T-helper 1 cell (primary cell): ENCODE results near the gene DENND11.
A peak's percentile ranks its signal among the peaks of the same experiment; 100 is the strongest.

Experiments used
- DNase-seq, 5 donors: peaks; one replicate each; pipeline ENCODE4 v3.0.0-alpha.2; 2012 to 2020
- total RNA-seq, 4 donors: gene quantifications; one replicate each; lab custom pipeline; 2026; lab: John Stamatoyannopoulos, UW

Gene DENND11
- 121 to 177 (median 164) reads per million in 4 donors for total RNA-seq

- DNase-seq = peak; percentile 35 to 68 (median 47)
Observed at GRCh38 chr7:141702047-141702567, at the start of gene DENND11. Gene DENND11, minus strand, starts transcription at chr7:141702166. Its CDS starts 13 bp downstream, at chr7:141702153.

- no peak for DNase-seq
Observed at GRCh38 chr7:141748396-141748795, 46.4 kb upstream of the DENND11 start.

GRCh38 chr7:141744131-141744530 is 42.2 kb upstream of the DENND11 start:
- no peak for DNase-seq

GRCh38 chr7:141742229-141742628 is 40.3 kb upstream of the DENND11 start:
- no peak for DNase-seq

GRCh38 chr7:141739250-141739649 is 37.3 kb upstream of the DENND11 start:
- DNase-seq = no peak

GRCh38 chr7:141738592-141739013 is 36.6 kb upstream of the DENND11 start:
- no peak for DNase-seq

- DNase-seq = peak; percentile 77 to 97 (median 86)
Observed at GRCh38 chr7:141737836-141738591, 36.0 kb upstream of the DENND11 start, which contains the start of gene SSBP1. Gene SSBP1, plus strand, starts transcription at chr7:141738358. Its CDS starts 809 bp downstream, at chr7:141739167.

- DNase-seq = peak in 1 of 5 donors; percentile 21
Observed at GRCh38 chr7:141737118-141737835, 35.3 kb upstream of the DENND11 start.

GRCh38 chr7:141731476-141732149 is 29.6 kb upstream of the DENND11 start:
- no peak for DNase-seq

GRCh38 chr7:141729020-141729419 is 27.1 kb upstream of the DENND11 start:
- DNase-seq = no peak

- DNase-seq = no peak
Observed at GRCh38 chr7:141722529-141722928, 20.6 kb upstream of the DENND11 start.

- no peak for DNase-seq
Observed at GRCh38 chr7:141717450-141717849, 15.5 kb upstream of the DENND11 start.

GRCh38 chr7:141715794-141716689 is 14.1 kb upstream of the DENND11 start:
- DNase-seq = no peak

GRCh38 chr7:141715018-141715417 is 13.1 kb upstream of the DENND11 start:
- no peak for DNase-seq

- DNase-seq = no peak
Observed at GRCh38 chr7:141714571-141714970, 12.6 kb upstream of the DENND11 start.

GRCh38 chr7:141713890-141714289 is 11.9 kb upstream of the DENND11 start:
- DNase-seq = no peak

GRCh38 chr7:141712603-141713255 is 10.8 kb upstream of the DENND11 start:
- DNase-seq = no peak

GRCh38 chr7:141710301-141710700 is 8.3 kb upstream of the DENND11 start:
- no peak for DNase-seq

GRCh38 chr7:141709749-141710148 is 7.8 kb upstream of the DENND11 start:
- no peak for DNase-seq

- no peak for DNase-seq
Observed at GRCh38 chr7:141709318-141709717, 7.4 kb upstream of the DENND11 start.

- no peak for DNase-seq
Observed at GRCh38 chr7:141708351-141708750, 6.4 kb upstream of the DENND11 start, which contains the start of gene WEE2. Gene WEE2, plus strand, starts transcription at chr7:141708353. Its CDS starts 406 bp downstream, at chr7:141708759.
